ENCODE data around the gene PRKG1.
A peak's percentile ranks its signal among the peaks of the same experiment; 100 is the strongest.
"Not testable (repeated sequence)": the region's sequence is repeated elsewhere in the genome, so short reads cannot be mapped to it uniquely, and the experiment has no call there.

The PRKG1 gene

DNA sequence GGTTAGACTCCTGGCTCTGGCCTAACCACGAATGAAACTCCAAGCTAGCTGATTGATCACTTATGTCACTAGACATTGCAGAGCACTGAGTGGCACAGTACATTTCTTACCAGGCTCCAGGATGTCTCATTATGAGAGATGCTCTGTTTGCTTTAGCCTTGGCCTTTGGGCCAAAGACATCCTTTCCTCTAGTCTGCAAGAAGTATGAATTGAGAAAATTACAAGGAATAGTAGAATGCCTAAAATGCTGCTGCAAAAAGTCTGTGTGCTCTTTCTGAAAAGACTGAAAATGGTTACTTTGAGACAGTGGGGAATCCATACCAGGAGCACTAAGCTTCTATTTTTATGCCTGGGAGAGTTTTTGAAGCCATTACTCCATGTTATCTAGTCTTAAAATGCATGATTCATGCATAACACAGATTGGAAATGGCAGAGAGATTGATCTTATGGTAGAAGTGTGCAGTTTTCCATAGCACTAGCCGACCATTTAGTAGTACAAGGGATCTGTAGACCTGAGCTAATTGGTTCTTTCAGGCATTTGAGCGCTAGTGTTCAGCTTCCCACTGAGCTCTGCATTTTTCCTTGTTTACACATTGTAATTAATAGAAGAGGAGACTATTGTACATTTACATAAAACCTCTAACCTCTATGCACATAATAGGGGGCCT, 303.8 kb downstream of the PRKG1 start:
- no peak for DNase-seq (ENCODE audit: low spot score)

DNA sequence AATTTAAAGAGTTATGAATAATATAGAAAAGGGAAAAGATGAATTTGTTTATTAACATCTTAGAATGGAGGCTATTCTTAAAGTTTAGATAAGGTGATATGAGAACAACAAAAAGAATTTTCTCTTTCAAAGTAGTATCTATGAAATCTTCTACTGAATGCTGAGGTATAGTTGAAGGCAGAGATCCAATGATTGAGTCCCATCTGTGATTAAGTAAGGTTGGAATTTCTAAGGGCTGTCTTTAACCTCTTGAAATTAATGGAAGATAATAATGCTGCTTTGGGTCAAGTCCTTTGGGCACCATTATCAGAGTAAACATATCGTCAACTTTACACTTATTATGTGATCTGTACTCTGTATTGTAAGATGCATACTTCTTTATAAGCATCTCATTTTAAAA, 307.9 kb downstream of the PRKG1 start:
- DNase-seq (ENCODE audit: low spot score), result no peak

DNA sequence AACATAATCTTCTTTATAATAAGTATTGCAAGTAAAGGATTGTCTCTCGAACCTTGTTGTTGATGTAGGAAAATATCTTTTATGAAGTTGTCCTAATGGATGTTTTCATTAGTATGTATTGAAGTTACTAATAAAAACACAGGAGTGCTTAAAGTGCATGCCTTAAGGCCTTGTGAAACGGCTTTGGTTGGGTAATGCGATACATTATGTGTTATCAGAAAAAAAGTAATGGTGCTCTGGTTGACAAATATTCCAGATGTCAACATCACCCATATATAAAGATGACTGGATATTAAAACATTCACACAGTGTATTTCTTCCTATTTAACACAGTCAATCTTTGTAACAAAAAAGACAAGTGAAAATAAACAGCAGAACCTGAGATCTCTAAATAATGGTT, 310.7 kb downstream of the PRKG1 start:
- DNase-seq (ENCODE audit: low spot score), result no peak

DNA sequence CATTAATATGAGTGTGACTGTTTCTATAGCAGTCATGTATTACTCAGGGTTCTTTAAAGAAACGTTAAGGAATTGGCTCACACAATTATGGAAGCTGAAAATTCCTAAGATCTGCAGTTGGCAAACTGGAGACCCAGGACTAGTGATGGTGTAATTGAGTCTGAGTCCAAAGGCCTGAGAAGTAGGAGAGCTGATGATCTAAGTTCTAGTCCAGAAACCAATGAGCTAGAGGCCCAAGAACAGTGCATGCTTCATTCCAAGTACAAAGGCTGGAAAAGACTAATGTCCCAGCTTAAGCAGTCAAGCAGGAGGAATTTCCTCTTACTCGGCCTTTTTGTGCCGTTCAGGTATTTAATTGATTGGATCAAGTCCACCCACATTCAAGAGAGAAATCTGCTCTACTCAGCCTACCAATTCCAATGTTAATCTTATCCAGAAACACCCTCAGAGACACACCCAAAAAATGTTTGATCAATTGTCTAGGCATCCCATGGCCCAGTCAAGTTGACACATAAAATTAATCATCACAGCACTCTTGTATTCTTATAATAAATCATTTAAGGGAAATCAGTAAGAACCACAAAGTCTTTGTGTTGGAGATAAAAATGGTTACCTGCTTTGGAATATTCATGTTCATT, 312.1 kb downstream of the PRKG1 start:
- DNase-seq (ENCODE audit: low spot score), result no peak

DNA sequence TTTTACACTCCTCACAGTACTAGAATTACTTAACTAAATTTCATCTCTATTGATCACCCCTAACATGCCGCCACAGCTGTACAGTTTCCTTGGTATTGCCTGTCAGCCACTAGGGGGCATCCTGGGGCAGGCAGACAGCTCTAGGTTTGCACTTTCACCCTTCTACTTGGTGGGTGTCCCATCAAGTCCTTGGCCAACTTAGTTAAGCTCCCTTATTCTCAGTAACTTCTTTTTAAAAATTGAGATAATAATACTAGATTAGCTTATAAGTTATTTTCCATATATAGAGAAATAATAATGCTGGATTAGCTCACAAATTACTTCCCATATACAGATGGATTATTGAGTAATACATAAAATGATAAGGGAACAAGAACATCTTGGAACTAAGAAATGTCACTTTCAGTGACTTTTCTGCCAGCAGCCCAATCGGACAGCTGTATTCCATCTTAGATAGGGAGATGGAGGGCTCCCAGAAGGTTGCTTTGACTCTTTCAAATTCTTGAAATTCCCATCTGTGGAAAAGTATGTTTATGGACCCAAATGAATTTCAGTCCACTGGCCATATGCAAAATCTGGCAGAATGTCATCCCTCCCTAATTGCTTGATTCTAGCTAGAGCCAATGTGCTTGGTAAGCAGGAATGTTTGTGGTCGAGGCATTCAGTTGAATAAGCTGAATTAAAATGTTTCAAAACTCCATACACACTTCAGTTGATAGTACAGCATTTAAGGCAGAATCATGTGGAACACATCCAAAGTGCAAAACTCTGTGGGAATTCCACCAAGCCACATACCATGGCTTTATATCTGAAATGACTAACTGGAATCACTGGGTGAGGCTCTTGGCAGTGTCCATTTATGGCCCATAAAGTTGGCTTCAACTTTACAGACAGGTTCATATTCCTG, 315.4 kb downstream of the PRKG1 start:
- DNase-seq (ENCODE audit: low spot score), result peak; percentile 12

DNA sequence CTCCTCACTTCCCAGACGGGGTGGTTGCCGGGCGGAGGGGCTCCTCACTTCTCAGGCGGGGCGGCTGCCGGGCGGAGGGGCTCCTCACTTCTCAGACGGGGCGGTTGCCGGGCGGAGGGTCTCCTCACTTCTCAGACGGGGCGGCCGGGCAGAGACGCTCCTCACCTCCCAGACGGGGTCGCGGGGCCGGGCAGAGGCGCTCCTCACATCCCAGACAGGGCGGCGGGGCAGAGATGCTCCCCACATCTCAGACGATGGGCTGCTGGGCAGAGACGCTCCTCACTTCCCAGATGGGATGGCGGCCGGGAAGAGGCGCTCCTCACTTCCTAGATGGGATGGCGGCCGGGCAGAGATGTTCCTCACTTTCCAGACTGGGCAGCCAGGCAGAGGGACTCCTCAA, 318.7 kb downstream of the PRKG1 start:
- DNase-seq (ENCODE audit: low spot score), result not testable (repeated sequence)

DNA sequence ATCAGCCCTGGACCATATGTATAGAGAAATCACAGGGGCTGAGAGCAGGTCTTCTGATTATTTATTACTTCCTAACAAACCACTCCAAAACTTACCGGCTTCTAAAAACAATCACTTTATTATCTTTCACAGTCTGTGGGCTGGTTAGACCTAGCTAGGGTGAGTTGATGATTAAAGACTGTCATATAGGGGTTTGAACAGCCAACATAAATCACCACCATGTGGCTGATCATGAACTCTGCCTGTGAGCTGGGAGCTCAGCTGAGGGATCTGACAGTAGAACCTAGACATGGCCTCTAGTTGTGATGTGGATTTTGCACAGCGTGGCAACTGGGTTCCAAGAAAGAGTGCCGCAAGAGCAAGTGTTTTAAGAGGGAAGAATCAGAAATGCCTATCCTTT, 319.8 kb downstream of the PRKG1 start:
- no peak for DNase-seq (ENCODE audit: low spot score)

DNA sequence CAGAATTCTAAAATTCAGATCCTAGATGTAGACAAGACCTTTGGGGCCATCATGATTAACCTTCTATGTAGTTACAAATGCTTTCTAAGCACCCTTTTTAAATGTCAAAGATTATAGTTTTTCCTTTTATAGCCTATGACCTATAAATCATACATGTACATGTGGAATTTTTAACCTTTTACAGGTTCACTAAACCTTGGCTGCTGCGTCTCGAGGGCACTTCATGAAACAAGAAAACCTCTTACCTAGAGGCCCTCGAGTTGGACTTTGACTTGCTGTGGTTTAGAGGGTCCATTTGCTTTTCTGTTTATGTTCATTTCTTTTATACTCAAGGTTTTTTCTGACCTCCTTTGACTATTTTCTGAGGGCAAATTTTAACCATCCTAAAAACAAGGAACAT, 323.0 kb downstream of the PRKG1 start:
- DNase-seq (ENCODE audit: low spot score), result no peak

DNA sequence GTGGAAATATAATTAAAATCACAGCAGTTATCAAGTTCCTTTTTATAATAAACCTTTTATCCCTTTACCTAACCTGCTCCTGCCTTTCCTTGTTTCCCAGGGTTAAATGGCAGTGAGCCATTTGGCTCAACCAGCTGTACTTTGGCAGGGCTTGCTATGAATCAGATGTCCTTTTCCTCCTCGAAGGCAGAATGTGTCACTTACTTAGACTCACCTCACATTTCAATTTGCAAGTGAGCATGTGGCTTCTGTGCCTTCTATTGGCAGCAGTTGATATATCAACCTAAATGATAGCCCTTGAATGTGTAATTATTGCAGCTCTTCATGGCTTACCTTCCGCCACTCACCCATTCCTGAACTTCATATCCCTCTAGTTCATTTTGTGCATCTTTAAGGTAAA, 323.4 kb downstream of the PRKG1 start:
- DNase-seq (ENCODE audit: low spot score), result no peak

DNA sequence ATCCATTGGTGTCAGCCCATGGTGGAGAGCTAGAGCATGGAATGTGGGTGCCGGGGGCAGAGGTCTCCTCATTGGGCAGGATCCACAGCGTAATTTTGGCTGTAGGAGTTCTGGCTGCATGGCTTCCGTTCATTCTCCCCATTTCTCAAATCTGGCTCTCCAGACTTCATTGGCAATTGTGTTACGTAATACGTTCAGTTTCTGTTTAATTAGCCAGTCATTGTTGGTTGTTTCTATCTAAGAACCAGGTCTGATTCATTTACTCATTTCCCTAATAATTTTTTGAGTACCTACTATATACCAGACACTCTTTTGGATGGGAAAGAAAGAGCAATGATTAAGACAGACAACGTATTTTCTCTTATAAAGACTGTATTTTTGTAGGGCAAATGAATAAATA, 325.6 kb downstream of the PRKG1 start:
- no peak for DNase-seq (ENCODE audit: low spot score)

DNA sequence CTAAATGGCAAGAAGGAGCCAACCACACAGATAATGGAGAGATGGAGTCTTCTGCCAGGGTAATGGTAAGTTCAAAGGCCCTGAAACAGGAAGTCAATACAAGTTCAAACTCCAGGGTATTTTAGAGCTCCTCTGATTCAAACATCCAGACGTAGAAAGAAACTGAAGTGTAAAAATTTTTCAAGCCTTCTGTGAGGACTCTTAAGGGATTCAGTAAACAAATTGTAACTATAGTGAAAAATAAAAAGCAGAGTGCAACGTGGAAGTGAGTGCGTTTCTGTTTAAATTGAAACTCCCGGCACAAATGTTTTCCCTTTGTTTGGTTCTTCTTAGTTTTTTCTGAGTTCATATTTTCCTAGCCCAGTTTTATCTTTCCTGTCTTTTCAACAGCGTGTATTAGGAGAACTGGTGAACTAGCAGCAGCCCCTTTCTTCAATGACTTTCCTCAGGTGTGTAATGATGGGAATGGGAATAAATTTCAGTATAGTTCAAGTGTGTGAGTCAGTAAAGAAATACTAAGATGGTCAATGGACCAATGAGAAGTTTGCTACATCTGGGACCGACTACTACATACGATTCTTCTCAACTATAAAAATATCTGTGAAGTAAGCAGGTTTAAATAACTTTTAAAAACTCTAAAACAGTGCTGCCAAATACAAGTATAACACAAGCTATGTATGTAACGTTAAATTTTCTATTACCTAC, 326.3 kb downstream of the PRKG1 start:
- DNase-seq (ENCODE audit: low spot score), result no peak

DNA sequence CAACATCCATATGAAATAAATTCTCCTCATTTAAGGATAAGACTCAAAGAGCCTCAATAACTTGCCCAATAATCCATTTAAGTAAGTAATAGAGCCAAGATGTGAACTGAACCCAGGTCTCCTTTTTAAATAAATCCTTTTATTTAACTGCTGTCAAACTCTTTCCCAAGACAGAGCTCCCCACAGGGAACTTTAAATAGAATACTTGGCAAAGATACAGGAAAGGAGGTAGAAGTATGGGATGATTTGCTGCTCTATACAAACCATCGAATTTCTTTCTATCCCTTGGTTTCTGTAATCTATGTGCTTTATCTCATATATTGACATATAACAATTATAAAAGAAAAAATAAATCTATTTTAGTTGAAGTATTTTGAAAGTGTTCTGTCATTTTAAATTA, 329.2 kb downstream of the PRKG1 start:
- DNase-seq (ENCODE audit: low spot score), result no peak

DNA sequence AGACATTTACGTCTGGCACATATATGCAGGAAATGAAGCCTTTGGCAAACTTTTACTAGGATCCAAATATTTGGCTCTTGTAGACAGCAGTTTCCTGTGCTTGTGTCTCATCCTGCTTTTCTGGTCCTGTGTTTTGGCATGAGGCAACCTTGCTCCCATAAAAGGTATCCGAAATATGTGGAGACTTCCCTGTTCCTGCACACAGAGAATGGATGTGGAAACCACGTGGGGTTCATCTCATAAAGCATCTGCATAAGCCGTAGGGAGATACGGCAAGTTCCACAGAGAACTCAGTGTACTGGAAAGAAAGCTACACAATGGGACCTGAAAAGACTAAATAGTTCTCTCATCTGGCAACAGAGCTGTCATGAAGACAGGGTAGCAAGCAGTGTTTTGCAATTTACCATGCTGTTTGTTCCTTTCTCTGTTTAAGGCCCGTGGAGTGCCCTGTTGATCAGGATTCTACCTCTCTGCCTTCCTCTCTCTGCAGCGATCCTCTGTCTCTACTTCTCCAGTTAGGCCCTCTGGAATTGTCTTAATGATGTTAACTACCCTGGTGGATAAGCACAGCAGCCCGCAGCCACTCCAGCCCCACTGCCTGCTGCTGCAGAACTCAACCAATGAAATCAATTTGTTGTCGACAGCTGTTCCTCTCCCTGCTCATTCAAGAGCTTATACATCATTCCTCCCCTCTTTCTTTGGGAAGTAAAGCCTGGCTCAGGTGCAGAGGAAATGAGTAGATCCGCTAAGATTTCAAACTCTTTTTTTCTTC, 331.5 kb downstream of the PRKG1 start:
- DNase-seq (ENCODE audit: low spot score), result no peak

DNA sequence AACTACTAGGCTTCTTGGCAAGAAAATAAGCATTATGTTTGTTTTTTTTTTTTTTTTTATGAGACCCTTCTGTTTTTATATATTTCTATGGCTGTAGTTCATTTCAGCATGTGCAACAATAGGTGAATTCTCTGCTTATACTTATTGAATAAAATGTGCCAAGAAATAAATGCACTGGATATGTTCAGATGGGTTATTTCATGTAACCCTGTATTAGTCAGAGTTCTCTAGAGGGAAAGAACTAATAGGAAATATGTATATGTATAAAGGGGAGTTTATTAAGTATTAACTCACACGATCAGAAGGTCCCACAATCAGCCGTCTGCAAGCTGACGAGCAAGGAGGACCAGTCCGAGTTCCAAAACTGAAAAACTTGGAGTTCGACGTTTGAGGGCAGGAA, 332.3 kb downstream of the PRKG1 start:
- DNase-seq (ENCODE audit: low spot score), result no peak

DNA sequence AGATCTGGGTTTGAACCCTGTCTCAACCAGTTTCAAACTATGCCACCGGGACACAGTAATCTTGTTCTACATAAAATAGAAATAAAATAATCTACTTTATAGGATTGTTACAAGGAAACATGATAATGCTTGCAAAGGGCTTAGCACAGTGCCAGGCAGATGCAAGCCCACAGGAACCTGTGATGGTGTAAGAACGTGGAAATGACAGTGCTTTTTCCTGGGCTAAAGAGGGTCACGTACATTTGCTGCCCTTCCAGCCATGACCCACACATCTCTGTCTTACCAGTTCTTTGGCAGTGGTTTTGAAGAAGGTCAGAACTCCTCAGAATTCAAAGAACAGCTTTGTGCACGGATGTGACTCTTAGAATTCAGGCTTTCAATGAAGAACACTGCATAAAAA, 342.2 kb downstream of the PRKG1 start:
- DNase-seq (ENCODE audit: low spot score), result no peak

DNA sequence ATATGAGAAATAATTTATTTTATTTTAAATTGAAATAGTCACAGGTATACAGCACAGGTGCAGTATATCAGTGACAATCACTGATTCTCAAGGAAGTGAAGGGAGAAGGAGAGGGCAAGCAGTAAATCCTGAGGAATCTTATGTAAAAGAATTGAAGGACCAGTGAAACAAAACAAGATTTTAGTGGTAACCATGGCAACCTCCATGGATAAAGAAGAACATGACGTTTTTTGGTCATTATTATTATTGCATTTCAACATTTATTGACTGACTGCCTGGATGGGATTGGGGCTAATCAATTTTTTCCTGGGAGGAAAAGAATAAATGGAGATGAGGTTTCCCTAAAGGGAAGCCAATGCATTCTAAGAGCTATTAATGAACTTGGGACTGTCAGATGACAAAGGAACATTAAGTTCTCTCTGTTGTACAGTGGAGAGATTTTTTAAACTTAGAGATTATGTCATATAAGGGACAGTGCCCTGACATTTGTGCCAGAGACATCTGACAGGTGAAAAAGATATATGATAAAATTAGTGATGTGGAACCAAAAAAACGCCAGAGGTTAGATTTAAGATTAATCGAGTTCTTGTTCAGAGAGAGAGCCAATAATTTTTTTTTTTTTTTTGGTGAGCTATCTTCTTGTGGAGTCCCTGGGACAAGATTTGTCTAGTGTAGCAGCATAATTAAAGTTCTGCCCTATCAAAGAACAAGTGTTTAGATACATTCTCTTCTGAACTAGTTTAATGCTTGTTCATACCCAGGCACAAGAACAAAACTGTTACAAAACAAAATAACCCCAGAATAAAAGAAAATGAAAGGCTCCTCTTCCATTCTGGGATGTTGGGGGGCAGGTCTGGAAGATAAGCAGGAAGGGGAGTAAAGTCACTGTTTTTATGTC, 345.2 kb downstream of the PRKG1 start:
- no peak for DNase-seq (ENCODE audit: low spot score)

DNA sequence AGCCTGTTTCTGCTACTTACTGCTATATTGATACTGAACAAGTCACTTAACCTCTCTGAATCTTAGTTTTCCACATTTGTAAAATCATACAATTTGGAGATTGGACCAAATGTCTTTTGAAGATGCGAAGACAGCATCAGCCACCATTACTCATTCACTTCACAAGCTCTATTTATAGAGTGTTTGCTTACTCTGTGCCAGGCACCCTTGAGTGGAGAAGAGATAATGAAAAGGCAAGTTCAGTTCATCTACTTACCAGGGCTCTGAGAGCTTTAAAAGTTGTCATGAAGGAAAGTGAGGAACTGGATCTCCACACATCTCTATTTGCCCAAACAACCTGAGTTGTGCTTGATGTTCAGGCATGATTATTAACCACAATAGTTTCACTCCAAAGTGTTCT, 347.6 kb downstream of the PRKG1 start:
- DNase-seq (ENCODE audit: low spot score), result no peak

DNA sequence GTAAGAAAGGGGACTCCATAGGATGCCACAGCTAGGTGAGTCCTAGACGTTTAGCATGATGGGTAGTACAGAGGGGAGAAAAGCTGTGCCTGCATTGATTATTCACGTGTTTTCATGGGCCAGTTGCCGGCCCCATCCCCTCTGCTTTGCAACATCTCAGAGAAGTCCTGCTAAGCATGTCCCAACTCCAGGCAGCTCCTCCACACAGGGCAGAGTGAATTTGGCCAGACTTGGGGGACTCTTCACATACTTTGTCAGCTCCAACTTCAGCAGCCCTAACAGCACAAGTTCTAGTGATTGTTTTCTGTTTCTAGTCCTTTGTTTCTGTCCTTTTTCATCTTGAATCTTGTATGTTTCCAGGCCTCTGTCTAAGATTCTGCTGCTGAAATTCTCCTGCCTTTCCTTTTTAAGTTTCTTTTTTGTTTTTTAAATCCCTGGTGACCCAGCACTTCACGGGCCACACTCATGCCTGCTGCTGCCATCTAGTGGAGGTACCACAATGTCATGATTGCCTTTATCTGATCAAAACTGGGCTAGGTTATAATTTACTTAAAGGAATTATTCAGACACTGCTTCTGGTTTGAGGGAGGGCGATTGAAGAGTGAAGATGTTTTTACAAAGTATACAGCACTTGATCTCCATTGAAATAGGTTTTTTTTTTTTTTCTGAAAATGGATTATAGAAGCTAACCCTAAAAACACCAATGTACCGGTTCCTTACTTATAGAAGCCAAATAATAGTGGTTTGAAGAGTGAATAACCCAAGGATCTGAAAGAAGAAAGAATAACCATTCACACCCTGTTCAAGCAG, 348.2 kb downstream of the PRKG1 start:
- peak; percentile 24 for DNase-seq (ENCODE audit: low spot score)

DNA sequence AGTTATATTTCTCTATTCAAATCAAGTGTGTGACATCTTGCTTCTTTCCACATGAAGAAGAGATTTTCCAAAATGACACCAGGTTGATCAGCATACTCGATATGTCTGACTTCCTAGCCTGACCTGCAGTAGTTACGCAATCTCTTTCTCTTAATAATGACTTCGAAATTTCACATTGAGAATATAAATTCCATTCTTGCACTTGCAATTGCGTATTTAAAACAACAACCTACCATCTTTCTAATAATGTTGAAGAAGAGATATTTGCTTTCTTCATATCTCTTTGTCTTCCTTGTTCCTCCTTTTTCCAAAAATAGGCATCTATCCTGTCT, 348.8 kb downstream of the PRKG1 start:
- DNase-seq (ENCODE audit: low spot score), result no peak

DNA sequence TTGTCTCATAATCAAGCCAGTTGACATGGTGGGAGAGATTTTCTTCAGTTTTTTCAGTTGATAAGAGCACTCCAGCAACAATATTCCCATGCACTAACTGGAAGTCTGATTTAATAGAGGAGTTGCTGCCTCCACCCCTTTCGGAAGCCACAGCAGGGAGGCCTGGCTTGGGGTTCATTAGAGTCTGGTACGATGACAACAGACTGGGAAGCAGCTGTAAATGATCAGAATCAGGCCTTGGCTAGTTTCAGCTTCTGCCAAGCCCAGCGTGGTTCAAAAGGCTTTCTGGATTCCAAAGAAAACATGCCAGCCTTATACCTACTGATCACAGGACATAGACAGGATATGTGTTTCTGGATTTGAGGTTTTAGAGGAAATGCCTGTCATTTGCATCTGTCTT, 351.1 kb downstream of the PRKG1 start:
- DNase-seq (ENCODE audit: low spot score), result no peak

All from putamen (tissue), 1 donor.